T-helper 1 cell treated with Interleukin-12 subunit alpha and Interleukin-12 subunit beta and Interleukin-4 antibody, amounts not matched to agents 30 ng/mL and 1 ng/mL, for 36 hours (primary cell): ENCODE measurements around the gene CD247. TPM values are rescaled to one million over a fixed set of nuclear protein-coding genes. Genes with fewer than 3 reads are reported as not detected.

Experiments
- intact Hi-C: fragments of 100-400 bp; cut with micrococcal nuclease; formaldehyde crosslinking; loops from one replicate; pipeline ENCODE4 v1.15.1; 2024
- total RNA-seq: library from RNA; stranded (reverse); gene quantifications from 2 replicates; pipeline ENCODE4 v1.2.3, GENCODE V29; 2022

Gene CD247
- total RNA-seq, 1 donor from 2014 or later = 211 TPM

DNA sequence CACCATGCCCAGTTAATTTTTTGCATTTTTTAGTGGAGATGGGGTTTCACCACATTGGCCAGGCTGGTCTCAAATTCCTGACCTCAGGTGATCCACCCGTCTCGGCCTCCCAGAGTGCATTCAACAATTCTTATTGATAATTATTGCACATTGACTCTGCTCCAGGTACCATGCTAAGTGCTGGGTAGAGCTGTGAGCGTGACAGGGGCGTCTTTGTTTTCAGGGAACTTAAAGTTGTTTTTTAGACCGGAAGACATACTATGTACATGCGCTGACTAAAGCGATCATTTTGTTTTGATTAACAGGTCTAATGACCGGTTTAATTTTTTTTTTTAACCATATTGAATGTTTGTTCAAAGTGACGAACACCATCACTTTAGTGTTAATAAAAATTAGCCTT, 4.0 kb downstream of the CD247 start:
- intact Hi-C loops = loop anchor here (10.0 kb wide), 1 partner anchor 1019 kb away; no protein-coding TSS in a partner anchor

DNA sequence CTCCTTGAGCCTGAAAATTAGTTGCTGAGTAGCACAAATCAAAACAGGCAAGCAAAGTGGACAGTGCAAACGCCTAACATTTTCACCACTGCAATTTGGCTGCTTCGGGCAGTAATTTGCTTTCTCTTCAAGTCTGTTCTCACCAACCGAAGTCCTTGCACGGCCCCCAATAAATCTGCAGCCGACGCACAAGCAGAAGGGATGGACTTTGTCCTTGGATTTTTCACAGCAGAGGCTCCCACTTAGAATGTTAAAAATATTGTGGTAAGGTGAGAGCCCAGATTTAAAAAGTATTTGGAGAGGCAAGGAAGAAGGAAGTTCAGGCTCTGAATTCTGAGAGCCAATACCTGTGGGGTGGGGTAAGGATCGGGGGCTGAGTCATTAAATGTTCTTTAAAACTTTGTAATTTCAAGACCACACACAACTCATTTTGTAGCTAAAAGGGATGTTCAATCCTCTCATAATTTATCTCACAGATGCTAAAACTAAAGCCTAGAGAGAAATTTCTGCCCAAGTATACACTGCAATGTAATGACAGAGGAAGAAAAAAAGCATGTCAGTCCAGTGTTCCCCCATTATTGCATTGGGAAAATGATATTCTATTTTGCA, 6.2 kb downstream of the CD247 start:
- intact Hi-C loops = loop anchor here (10.0 kb wide), 1 partner anchor 1017 kb away; no protein-coding TSS in a partner anchor

GRCh38 chr1:167511374-167511986, 6.8 kb downstream of the CD247 start:
- intact Hi-C loops = loop anchor here (10.0 kb wide), 1 partner anchor 1017 kb away; no protein-coding TSS in a partner anchor

DNA sequence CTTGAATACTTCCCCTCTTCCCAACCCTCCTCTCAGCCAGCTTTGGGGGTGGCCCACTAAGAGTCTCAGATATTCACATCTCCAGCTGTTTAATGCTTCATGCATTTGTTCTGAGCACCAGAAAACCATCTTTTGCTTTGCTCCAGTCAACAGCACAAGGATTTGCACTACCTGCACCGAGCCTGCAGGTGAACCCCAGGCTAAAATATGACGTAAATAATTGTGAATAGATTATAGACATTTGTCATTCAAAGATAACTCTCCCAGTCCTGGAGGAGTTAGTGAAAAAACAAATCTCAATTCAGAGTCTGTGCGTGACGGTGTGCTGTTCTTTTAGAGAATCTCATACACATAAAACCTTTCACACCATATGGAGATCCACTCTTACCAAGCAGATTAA, 7.4 kb downstream of the CD247 start:
- intact Hi-C loops = loop anchor here (10.0 kb wide), 1 partner anchor 1016 kb away; no protein-coding TSS in a partner anchor

DNA sequence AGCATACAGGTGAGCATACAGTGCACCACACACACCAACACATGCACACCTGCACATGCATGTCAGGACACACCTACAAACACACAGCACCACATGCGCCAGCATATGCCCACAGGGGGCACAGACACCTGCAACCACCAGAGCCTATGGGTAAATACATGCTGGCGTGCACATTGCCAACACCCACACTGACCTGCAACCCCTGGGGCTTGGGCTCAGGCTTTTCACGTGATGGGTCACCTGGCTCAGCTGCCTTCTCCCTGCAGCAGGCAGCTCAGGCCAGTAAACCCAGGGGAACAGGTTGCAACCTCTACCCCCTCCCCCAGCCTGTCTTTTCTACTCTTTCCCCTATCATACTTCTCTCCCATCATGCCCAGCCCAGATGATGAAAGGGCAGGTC, 8.1 kb downstream of the CD247 start:
- intact Hi-C loops = loop anchor here (10.0 kb wide), 1 partner anchor 1015 kb away; no protein-coding TSS in a partner anchor

DNA sequence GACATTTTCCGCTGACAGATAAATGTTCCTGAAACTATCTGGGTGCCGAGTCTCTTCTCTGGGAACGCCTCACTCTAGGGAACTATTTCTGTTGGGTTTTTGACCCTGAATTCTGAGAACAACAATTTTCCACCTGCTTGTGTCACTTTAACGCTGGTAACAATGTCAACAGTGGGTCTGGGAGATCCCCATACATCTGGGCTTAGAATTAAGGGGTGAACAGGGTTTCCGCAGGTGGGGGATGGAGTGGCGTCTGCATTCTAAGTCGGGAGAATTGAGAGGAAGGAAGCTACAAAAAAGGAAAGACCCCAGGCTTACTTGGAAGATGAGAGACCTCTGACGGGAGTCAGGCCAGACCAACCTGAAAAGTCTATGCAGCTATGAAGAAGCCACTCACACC, 8.7 kb downstream of the CD247 start:
- intact Hi-C loops = loop anchor here (1.0 kb wide), 2 partner anchors 9 kb away; partner anchors contain the start of gene CD247

GRCh38 chr1:167507719-167508118, 10.6 kb downstream of the CD247 start:
- intact Hi-C loops = no loop called here

DNA sequence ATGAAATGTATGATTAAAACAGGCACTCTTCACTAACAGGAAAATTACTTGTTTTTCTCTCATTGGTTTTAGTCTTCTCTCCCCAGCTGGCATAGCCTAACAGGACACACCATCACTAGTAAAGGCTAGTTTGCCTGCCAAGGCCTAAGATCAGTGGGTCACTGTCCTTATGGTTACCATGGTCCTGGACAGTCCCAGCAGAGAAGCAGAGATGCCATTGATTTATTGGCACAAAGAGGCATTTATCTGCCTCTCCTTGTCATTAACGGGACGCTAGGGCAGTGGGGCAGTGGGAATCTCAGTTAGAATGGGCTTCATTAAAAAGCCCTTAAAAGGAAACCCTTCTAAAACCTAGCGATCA, 13.9 kb downstream of the CD247 start:
- intact Hi-C loops = loop anchor here (5.0 kb wide), 1 partner anchor 128 kb away; the partner anchor contains the start of gene RCSD1

GRCh38 chr1:167503626-167504466, 14.5 kb downstream of the CD247 start:
- intact Hi-C loops = loop anchor here (5.0 kb wide), 1 partner anchor 128 kb away; the partner anchor contains the start of gene RCSD1

- intact Hi-C loops = loop anchor here (5.0 kb wide), 1 partner anchor 129 kb away; the partner anchor contains the start of gene RCSD1
Observed at GRCh38 chr1:167502719-167503462, 15.4 kb downstream of the CD247 start.

GRCh38 chr1:167502192-167502551, 16.2 kb downstream of the CD247 start:
- intact Hi-C loops = loop anchor here (5.0 kb wide), 1 partner anchor 130 kb away; the partner anchor contains the start of gene RCSD1

GRCh38 chr1:167501515-167502191, 16.7 kb downstream of the CD247 start:
- intact Hi-C loops = loop anchor here (5.0 kb wide), 1 partner anchor 131 kb away; the partner anchor contains the start of gene RCSD1

GRCh38 chr1:167500283-167500860, 18.0 kb downstream of the CD247 start:
- intact Hi-C loops = loop anchor here (1.0 to 5.0 kb wide), 4 partner anchors 8 to 132 kb away; partner anchors contain the start of genes CD247 and RCSD1

DNA sequence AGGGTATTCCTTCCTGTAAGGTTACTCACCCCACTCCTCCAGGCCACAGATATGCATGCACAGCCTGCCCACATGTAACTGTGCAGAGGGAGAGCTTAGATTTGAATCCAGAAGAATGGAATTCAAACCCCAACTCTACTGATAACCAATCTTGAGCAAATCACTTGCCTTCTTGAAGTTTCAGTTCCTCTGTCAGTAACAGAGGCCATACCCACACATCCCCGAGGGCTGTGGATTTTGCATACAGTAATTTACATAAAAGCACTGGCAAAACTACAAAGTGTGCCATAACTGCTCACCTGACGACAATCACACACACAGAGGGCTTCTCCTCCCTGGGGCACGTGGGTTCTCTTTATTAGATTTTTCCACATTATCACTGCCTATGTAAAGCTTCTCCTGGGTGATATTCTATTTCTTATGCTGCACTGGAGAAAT, 18.6 kb downstream of the CD247 start:
- intact Hi-C loops = loop anchor here (1.0 to 5.0 kb wide), 6 partner anchors 7 to 133 kb away; partner anchors contain the start of genes CD247 and RCSD1

- intact Hi-C loops = loop anchor here (1.0 to 2.0 kb wide), 2 partner anchors 43 to 56 kb away; no protein-coding TSS in a partner anchor
Observed at GRCh38 chr1:167499106-167499505, 19.2 kb downstream of the CD247 start.

DNA sequence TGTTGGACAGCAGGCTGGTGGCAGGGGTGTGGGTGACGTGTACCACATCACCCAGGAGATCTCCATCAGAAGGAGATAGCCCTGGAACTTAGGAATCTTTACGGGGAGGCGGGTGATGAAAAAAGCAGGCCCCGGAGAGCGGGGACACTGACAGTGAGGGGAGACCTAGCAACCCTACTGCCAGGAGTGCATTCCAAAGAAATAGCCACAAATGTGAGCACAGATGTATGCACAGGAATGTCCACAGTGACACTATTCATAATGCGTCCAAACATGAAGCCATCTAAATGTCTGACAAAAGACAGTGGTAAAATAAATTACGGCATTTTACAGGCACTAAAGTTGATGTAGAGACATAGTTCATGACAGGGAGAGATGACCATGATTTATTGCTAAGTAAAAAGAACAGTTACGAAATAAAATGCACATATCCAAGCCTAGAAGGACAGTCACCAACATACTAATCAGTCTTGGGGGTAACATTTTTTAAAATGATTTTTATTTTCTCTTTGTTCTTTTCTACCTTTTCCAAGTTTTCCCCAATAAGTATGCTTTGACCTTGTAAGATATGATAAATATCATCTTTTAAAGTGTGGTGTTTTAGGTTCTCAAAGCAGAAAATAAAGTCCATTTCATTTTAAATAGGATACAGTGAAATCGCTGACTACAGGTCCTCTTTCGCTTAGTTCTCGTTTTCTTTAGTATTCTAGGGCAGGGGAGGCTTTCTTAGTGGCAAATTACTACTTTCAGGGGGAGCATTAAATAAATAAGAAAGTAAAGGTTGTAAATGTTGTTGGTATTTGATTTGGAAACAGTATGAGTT, 21.3 kb downstream of the CD247 start:
- intact Hi-C loops = no loop called here

GRCh38 chr1:167493372-167493771, 25.0 kb downstream of the CD247 start:
- intact Hi-C loops = loop anchor here (2.0 kb wide), 3 partner anchors 15 to 47 kb away; no protein-coding TSS in a partner anchor

DNA sequence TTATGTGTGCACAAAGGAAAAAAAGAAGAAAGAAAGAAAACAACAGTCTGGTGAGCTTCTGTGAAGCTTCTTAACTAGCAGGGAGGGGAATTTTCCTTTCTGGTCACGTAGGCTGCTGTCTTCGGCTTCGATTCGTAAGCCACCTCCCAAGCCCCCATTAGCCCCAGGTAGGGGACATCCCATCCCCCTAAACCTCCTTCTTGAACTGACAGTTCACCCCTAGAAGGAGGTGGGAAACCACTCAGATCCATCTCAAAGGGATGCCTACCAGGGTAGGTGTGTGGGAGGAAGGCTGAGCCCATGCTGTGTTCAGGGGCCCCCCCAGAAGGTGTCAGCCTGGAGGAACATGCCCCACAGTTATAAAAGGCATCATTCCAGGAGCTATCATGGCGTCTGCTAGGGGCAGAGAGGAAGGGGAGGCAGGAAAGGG, 25.8 kb downstream of the CD247 start:
- intact Hi-C loops = loop anchor here (1.0 to 2.0 kb wide), 6 partner anchors 8 to 46 kb away; no protein-coding TSS in a partner anchor
